ENCODE measurements around the gene HADH.

HADH gene

GRCh38 chr4:107987916-107988762 lies 1.6 kb upstream of the HADH start:
- Histone ChIP-seq H3K36me3 (ENCODE audit: insufficient read depth, low read length) (peaks cover 1% of the 10 kb centered on the region; the same call in 1 of the 2 replicates), H3K9ac (ENCODE audit: low read length) (no peak overlapping the region; the same call in 1 of the 2 replicates), H2AFZ (ENCODE audit: low read length) (no peak overlapping the region), H4K20me1 (ENCODE audit: insufficient read depth, low read length) (no peaks in the 10 kb centered on the region), H3K27me3 (ENCODE audit: insufficient read depth, low read length) (no peaks in the 10 kb centered on the region), H3K4me1 (ENCODE audit: insufficient read depth, low read length, severe bottlenecking) (peaks cover 35% of the 10 kb centered on the region), H3K9me3 (ENCODE audit: low read length) (no peaks in the 10 kb centered on the region), H3K4me3 (ENCODE audit: low read depth, low read length, poor library complexity, severe bottlenecking) (peak overlapping the region; percentile 90), H3K27ac (ENCODE audit: low read depth, low read length, poor library complexity, severe bottlenecking) (no peak overlapping the region), H3F3A (ENCODE audit: insufficient read depth, low read length) (no peaks in the 10 kb centered on the region), H3K9me2 (ENCODE audit: low read depth, low read length) (no peaks in the 10 kb centered on the region), H3K79me2 (ENCODE audit: insufficient read depth, low read length) (peaks cover 32% of the 10 kb centered on the region), H3K4me2 (ENCODE audit: low read length) (peak overlapping the region; percentile 83)
- TF ChIP-seq EZH2 (IDR thresholded peaks at IDR 0.05; ENCODE audit: borderline replicate concordance, low read length) (no peak), CTCF (IDR thresholded peaks at IDR 0.05; ENCODE audit: low read length) (no peak)

- peak overlapping the region; percentile 90 for H3K4me3 ChIP-seq (ENCODE audit: low read depth, low read length, poor library complexity, severe bottlenecking)
- no peaks in the 10 kb centered on the region for H3F3A ChIP-seq (ENCODE audit: insufficient read depth, low read length)
- H3K9ac ChIP-seq (ENCODE audit: low read length), result peak overlapping the region; percentile 91
- peak overlapping the region; percentile 56; the same call in 1 of the 2 replicates for H2AFZ ChIP-seq (ENCODE audit: low read length)
- no peak overlapping the region for H3K27ac ChIP-seq (ENCODE audit: low read depth, low read length, poor library complexity, severe bottlenecking)
- H3K4me2 ChIP-seq (ENCODE audit: low read length), result peak overlapping the region; percentile 83
- peaks cover 3% of the 10 kb centered on the region; the same call in 1 of the 2 replicates for H3K36me3 ChIP-seq (ENCODE audit: insufficient read depth, low read length)
- H3K79me2 ChIP-seq (ENCODE audit: insufficient read depth, low read length), result peaks cover 38% of the 10 kb centered on the region
- no peaks in the 10 kb centered on the region for H3K9me2 ChIP-seq (ENCODE audit: low read depth, low read length)
- H3K9me3 ChIP-seq (ENCODE audit: low read length), result no peaks in the 10 kb centered on the region
- peaks cover 40% of the 10 kb centered on the region for H3K4me1 ChIP-seq (ENCODE audit: insufficient read depth, low read length, severe bottlenecking)
- TF ChIP-seq CTCF (IDR thresholded peaks at IDR 0.05; ENCODE audit: low read length) (no peak), EZH2 (IDR thresholded peaks at IDR 0.05; ENCODE audit: borderline replicate concordance, low read length) (no peak)
- no peaks in the 10 kb centered on the region for H4K20me1 ChIP-seq (ENCODE audit: insufficient read depth, low read length)
- no peaks in the 10 kb centered on the region for H3K27me3 ChIP-seq (ENCODE audit: insufficient read depth, low read length)
These were observed 990 bp upstream of the HADH start for GRCh38 chr4:107988763-107989035.

- peaks cover 45% of the 10 kb centered on the region for H3K4me1 ChIP-seq (ENCODE audit: insufficient read depth, low read length, severe bottlenecking)
- peak overlapping the region; percentile 90 for H3K4me3 ChIP-seq (ENCODE audit: low read depth, low read length, poor library complexity, severe bottlenecking)
- H3K27me3 ChIP-seq (ENCODE audit: insufficient read depth, low read length), result no peaks in the 10 kb centered on the region
- no peaks in the 10 kb centered on the region for H3F3A ChIP-seq (ENCODE audit: insufficient read depth, low read length)
- H3K4me2 ChIP-seq (ENCODE audit: low read length), result peak overlapping the region; percentile 83
- no peak for TF ChIP-seq CTCF (IDR thresholded peaks at IDR 0.05; ENCODE audit: low read length)
- no peak for TF ChIP-seq EZH2 (IDR thresholded peaks at IDR 0.05; ENCODE audit: borderline replicate concordance, low read length)
- H3K79me2 ChIP-seq (ENCODE audit: insufficient read depth, low read length), result peaks cover 42% of the 10 kb centered on the region
- H3K36me3 ChIP-seq (ENCODE audit: insufficient read depth, low read length), result peaks cover 3% of the 10 kb centered on the region; the same call in 1 of the 2 replicates
- H3K9me3 ChIP-seq (ENCODE audit: low read length), result no peaks in the 10 kb centered on the region
- H3K9me2 ChIP-seq (ENCODE audit: low read depth, low read length), result no peaks in the 10 kb centered on the region
- H3K27ac ChIP-seq (ENCODE audit: low read depth, low read length, poor library complexity, severe bottlenecking), result peak overlapping the region; percentile 43
- peak overlapping the region; percentile 56 for H2AFZ ChIP-seq (ENCODE audit: low read length)
- no peaks in the 10 kb centered on the region for H4K20me1 ChIP-seq (ENCODE audit: insufficient read depth, low read length)
- H3K9ac ChIP-seq (ENCODE audit: low read length), result peak overlapping the region; percentile 91
These were observed 540 bp upstream of the HADH start for GRCh38 chr4:107989162-107989536.
